HG02571 (cell line): ENCODE data around the gene PARD6B.
"Not testable (repeated sequence)": the region's sequence is repeated elsewhere in the genome, so short reads cannot be mapped to it uniquely, and the experiment has no call there.

Experiments
- ATAC-seq: cut with Tn5 transposase; IDR thresholded peaks from one replicate; pipeline ENCODE4 v1.9.1; 2021; ENCODE audit warnings: mild to moderate bottlenecking, moderate library complexity; ENCODE audit not compliant: unreplicated experiment

Gene PARD6B

DNA sequence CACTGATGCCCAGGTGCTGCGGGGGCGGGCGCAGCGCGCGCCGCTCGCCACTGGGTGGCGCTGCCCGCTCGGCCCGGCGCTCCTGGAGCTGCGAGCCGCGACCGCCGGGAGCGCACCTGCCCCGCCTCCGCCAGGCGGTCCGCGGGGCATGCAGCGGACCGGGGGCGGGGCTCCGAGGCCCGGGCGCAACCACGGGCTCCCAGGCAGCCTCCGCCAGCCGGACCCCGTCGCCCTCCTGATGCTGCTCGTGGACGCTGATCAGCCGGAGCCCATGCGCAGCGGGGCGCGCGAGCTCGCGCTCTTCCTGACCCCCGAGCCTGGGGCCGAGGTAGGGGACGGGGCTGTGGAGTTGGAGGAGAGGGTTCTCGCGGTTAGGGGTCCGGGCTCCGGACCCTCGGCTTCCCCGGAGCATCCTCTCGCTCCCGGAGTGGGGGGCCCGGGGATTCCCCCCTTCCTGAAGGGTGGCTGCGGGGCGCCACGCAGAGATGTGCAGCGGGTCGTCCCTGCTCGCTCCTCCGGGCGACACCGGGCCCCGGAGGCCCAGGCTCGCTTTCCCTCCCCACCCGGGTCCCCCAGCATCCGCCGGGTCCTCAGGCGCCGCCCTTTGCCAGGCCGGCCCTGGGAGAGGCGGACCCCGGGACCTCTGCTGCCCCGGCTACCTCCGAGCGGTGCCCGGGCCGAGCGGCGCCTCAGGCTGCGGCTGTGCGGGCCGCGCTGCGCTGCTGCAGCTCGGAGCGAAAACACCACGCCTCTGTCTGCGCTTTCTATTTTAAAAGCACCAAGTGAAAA lies 63.7 kb downstream of the PARD6B start, which contains the start of gene BCAS4:
Gene BCAS4, plus strand, starts transcription at position 216 of the 789 bp plus-strand sequence. Its CDS starts 23 bp downstream, at position 239.
- ATAC-seq: peak; percentile 55

- ATAC-seq: no peak
Observed at GRCh38 chr20:50797142-50797541, 65.8 kb downstream of the PARD6B start.

- ATAC-seq: no peak
Observed at GRCh38 chr20:50798650-50799049, 67.3 kb downstream of the PARD6B start.

GRCh38 chr20:50799176-50799889 lies 68.0 kb downstream of the PARD6B start:
- ATAC-seq: no peak

DNA sequence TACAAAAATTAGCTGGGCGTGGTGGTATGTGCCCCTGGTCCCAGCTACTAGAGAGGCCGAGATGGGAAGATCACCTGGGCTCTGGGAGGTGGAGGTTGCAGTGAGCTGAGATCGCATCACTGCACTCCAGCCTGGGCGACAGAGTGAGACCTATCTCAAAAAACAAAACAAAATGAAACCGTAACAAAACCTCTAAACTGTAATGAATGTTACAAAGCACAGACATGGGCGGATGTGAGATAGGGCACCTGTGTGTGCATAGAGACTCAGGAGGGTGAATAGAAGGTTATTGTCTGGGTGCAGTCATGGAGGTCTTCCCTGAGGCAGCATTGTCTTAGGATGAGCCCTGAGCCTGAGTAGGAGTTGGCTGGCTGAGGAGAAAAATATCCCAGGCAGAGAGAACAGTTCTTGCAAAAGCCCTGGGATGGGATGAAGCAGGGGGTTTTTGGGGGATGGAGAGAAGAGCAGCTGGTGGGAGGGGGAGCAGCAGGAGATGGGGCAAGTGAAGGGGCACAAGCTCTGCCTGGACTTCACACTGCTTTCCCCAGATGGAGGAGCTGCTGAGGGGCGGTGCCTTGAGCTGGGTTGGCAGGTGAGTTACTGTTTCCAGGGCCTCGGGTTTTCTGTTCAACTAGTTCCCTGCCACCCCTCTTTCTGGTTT lies 68.6 kb downstream of the PARD6B start:
- no peak for ATAC-seq

GRCh38 chr20:50800986-50801746 lies 69.8 kb downstream of the PARD6B start:
- not testable (repeated sequence) for ATAC-seq

DNA sequence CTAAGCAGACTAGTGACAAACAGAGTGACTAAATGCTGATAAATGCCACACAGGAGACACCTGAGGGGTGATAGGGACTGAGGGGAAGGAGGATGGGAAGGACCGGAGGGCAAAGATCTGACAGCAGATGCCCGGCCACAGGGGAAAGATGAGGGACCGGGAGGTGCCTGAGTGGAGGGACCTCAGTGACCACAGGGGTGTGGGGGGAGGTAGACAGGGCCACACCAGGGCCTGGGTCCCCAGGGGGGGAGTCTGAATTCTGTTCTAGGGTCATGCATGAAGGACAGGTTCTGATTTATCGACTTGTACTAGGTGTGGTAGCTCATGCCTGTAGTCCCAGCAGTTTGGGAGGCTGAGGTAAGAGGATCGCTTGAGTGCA lies 70.4 kb downstream of the PARD6B start:
- no peak for ATAC-seq

DNA sequence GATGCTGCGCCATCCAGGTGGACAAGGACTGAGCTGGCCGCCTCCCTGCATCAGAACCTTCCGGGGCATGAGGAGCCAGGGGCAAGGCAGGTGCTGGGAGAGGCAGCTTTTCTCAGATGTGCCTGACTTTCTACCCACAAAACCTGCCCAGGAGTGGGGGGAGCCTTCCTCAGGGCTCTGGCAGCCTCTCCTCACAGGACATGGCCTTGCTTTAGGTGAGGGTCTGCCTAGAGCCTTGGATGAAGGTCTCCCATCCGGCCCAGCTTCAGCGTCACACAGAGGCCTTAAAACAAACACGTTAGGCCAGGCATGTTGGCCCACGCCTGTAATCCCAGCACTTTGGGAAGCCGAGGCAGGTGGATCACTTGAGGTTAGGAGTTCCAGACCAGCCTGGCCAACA lies 70.9 kb downstream of the PARD6B start:
- ATAC-seq: no peak

DNA sequence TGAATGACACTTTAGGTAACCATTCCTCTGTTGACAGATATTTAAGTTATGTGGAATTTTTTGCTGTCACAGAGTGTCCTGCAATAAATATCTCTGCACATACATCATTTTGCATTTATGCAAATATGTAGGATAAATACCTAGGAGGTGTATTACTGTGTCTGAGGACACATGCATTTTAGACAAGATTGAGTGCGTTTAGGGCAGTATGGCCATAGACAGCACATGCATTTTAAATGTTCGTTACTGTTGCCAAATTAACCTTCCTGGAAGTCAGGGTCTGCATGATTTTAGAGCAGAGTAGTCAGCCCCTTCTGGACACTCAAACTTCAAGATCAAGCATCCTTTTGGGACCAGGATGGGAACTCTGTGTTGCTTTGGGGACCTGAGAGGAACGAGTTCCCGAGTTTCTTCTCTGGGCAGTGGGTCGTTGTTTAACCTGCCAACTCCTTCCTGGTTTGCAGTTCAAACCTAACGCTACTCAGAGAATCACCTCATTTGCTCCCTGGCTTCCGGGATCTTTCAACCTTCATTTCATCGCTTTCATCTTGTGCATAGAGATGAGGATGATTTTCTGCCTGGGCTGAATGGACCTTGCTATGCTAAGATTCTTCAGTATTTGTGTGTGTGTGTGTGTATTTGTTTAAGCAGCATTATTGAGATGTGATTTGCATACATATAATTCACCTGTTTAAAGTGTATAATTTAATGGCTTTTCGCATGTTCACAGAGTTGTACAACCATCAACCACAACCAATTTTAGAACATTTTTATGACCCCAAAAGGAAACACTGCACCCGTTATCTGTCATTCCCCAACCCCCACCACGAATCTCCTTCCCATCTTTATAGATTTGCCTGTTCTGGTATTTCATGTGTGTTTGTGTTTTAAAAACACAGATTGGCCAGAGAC lies 73.3 kb downstream of the PARD6B start:
- no peak for ATAC-seq

- no peak for ATAC-seq
Observed at GRCh38 chr20:50805349-50805684, 73.9 kb downstream of the PARD6B start.

DNA sequence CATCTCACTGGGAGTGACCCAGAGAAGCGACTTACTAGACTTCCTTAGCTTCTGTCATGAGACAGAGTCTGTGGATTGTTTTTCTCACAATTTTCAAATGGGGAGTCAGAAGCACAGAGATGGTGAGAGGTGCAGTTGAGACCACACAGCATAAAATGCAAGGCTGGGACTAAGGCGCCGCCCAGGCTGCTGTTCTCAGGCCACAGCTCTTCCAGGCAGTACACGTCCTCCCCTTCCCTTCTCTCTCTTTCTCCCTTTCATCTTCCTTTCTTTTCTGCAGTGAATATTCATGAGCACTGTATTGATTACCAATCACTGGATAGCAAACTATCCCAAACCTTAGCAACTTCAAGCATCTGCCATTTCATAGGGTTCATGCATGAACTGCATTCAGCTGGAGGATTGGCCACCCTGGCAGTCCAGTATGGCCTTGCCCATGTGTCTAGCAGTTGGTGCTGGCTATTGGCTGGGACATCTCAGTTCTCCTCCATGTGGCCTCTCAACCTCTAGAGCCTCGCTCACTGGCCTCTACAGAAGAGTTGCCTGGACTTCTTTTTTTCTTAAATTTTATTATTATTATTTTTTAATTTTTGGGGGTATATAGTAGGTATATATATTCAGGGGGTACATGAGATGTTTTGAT lies 74.9 kb downstream of the PARD6B start:
- ATAC-seq: no peak
